HG03139 (cell line): ENCODE results near the gene ESRRG.

Experiments used
- ATAC-seq: cut with Tn5 transposase; IDR thresholded peaks from one replicate; pipeline ENCODE4 v1.9.1; 2021; ENCODE audit not compliant: unreplicated experiment

ESRRG gene

DNA sequence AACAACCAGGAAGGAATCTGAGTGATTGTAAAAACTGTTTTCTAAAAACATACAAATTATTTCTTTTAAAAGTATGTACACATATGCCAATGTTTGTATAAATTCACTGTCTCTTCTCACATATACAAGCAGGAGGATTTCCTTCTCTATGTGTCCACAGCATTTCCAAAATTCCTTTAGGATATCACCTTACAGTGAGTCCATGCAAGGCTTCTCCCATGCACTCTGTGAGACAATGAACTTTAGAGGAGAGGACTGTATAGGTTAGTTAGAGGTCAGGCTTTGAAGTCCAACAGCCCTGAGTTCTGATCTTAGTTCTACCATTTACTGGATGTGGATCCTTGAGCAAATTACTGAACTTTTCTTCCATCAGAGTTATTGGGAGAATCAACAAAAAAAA, 265.9 kb downstream of the ESRRG start:
- ATAC-seq = no peak

DNA sequence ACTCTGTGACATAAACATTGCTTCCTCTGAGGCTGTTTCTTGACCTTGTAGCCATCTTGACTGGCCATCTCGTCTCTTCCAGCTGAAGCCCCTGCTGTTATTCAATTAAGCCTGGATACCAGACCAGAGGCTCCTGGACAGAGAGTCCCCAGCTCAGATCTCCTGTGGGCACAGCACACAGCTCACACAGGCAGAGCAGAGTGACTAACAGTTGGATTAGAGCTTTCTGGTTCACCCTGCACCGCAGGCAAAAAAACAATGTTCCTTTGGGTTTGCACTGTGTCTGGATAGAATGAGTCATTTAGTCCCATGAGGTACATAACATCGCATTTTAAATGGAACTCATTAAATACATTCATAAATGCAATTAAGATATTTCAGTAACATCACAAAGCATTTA, 266.5 kb downstream of the ESRRG start:
- no peak for ATAC-seq

DNA sequence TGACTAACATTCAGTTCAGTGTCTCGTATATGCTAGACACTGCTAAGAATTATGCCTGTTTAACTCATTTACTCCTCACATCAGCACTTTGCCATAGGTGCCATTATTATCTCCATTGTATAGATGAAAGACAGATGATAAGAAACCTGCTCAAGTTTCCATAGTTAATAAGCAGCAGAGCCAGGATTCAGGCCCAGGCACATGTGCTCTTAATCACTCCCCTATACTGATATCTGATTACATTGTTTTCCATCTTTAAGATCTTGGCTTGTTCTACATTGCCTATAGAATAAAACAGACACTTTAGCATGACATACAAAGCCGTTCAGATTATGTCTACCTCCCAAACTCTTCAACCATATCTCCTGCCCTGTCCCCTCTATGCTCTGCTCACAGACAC, 269.5 kb downstream of the ESRRG start:
- no peak for ATAC-seq
